Liver (tissue), 9 donors: ENCODE results near the gene SNAP23. TPM values are rescaled to one million over a fixed set of nuclear protein-coding genes. Genes with fewer than 3 reads are reported as not detected.

ENCODE experiments used
- DNase-seq: peaks from one replicate; pipeline ENCODE4 v3.0.0-alpha.2; 2017; ENCODE audit warnings: low spot score
- H3K27ac ChIP-seq, 2 donors: one replicate each; pipeline ENCODE4 v1.7.0; 2013; ENCODE audit warnings: inconsistent platforms in 2 of 2, low read length in 2 of 2, control low read depth in 1 of 2, low read depth in 1 of 2, mild to moderate bottlenecking in 1 of 2
- H3K27me3 ChIP-seq, 4 donors: one replicate each; pipeline versions ENCODE4 v1.6.1 to v1.7.0; 2013; ENCODE audit warnings: low read length in 3 of 4, inconsistent platforms in 1 of 4, mild to moderate bottlenecking in 1 of 4, moderate library complexity in 1 of 4; ENCODE audit not compliant: control insufficient read depth in 4 of 4, insufficient read depth in 4 of 4
- H3K36me3 ChIP-seq, 4 donors: one replicate each; pipeline versions ENCODE4 v1.6.1 to v1.7.0; 2013; ENCODE audit warnings: low read length in 3 of 4, mild to moderate bottlenecking in 3 of 4, low read depth in 1 of 4, moderate library complexity in 1 of 4; ENCODE audit not compliant: control insufficient read depth in 4 of 4, insufficient read depth in 3 of 4
- H3K4me1 ChIP-seq, 4 donors: one replicate each; pipeline versions ENCODE4 v1.6.1 to v1.7.0; 2013; ENCODE audit warnings: low read length in 3 of 4, mild to moderate bottlenecking in 3 of 4, moderate library complexity in 1 of 4; ENCODE audit not compliant: control insufficient read depth in 4 of 4, insufficient read depth in 4 of 4
- H3K4me3 ChIP-seq, 3 donors: one replicate each; pipeline versions ENCODE4 v1.6.1 to v1.7.0; 2013; ENCODE audit warnings: low read length in 3 of 3, control low read depth in 1 of 3, low read depth in 1 of 3, mild to moderate bottlenecking in 1 of 3
- H3K9ac ChIP-seq, 2 donors: one replicate each; pipeline ENCODE4 v1.7.0; 2013; ENCODE audit warnings: low read length in 2 of 2, mild to moderate bottlenecking in 2 of 2, moderate library complexity in 2 of 2, control low read depth in 1 of 2, low read depth in 1 of 2
- H3K9me3 ChIP-seq, 4 donors: one replicate each; pipeline versions ENCODE4 v1.6.1 to v1.7.0; 2013; ENCODE audit warnings: low read length in 3 of 4; ENCODE audit not compliant: control insufficient read depth in 4 of 4
- EGR1 ChIP-seq, 2 donors: IDR thresholded peaks; 2 replicates each; pipeline ENCODE4 v1.6.1; 2016 to 2018; ENCODE audit warnings: antibody characterized with exemption in 2 of 2, low read depth in 2 of 2
- FOXA1 ChIP-seq: IDR thresholded peaks from 2 replicates; pipeline ENCODE4 v1.6.1; 2016; ENCODE audit warnings: antibody characterized with exemption
- FOXA2 ChIP-seq: IDR thresholded peaks from 2 replicates; pipeline ENCODE4 v1.6.1; 2016; ENCODE audit warnings: antibody characterized with exemption
- GABPA ChIP-seq, 2 donors: IDR thresholded peaks in 1 of 2; conservative IDR thresholded peaks in 1 of 2; 2 replicates each; pipeline ENCODE4 v1.6.1; 2016; ENCODE audit warnings: antibody characterized with exemption in 2 of 2, mild to moderate bottlenecking in 1 of 2, moderate library complexity in 1 of 2
- HNF4A ChIP-seq, 2 donors: conservative IDR thresholded peaks; 2 replicates each; pipeline ENCODE4 v1.6.1; 2016; ENCODE audit warnings: antibody characterized with exemption in 2 of 2, mild to moderate bottlenecking in 2 of 2
- JUND ChIP-seq, 2 donors: IDR thresholded peaks; 2 replicates each; pipeline ENCODE4 v1.6.1; 2016; ENCODE audit warnings: antibody characterized with exemption in 2 of 2
- NR2F2 ChIP-seq: IDR thresholded peaks from 2 replicates; pipeline ENCODE4 v1.6.1; 2016; ENCODE audit warnings: antibody characterized with exemption
- RAD21 ChIP-seq, 2 donors: IDR thresholded peaks; 2 replicates each; pipeline ENCODE4 v1.6.1; 2016; ENCODE audit warnings: antibody characterized with exemption in 2 of 2, mild to moderate bottlenecking in 2 of 2
- REST ChIP-seq: IDR thresholded peaks from 2 replicates; pipeline ENCODE4 v1.6.1; 2016; ENCODE audit warnings: antibody characterized with exemption, mild to moderate bottlenecking
- RXRA ChIP-seq, 2 donors: IDR thresholded peaks; 2 replicates each; pipeline ENCODE4 v1.6.1; 2017 to 2018; ENCODE audit warnings: antibody characterized with exemption in 2 of 2, mild to moderate bottlenecking in 1 of 2
- SP1 ChIP-seq: IDR thresholded peaks from 2 replicates; pipeline ENCODE4 v1.6.1; 2018; ENCODE audit warnings: antibody characterized with exemption, mild to moderate bottlenecking
- TAF1 ChIP-seq: conservative IDR thresholded peaks from 2 replicates; pipeline ENCODE4 v1.6.1; 2016; ENCODE audit warnings: antibody characterized with exemption, mild to moderate bottlenecking
- YY1 ChIP-seq: IDR thresholded peaks from 2 replicates; pipeline ENCODE4 v1.6.1; 2016; ENCODE audit warnings: antibody characterized with exemption, mild to moderate bottlenecking
- ZBTB33 ChIP-seq: IDR thresholded peaks from 2 replicates; pipeline ENCODE4 v1.6.1; 2016; ENCODE audit warnings: antibody characterized with exemption
- WGBS: extraction: QIAGEN DNeasy Blood & Tissue Kit; methylation state at CpG from one replicate; pipeline ENCODE4 v1.1.7; 2013; 5-methylcytosine and 5-hydroxymethylcytosine counted together
- polyA plus RNA-seq, 2 donors: library from polyadenylated mRNA; stranded (reverse) in 1 of 2; unstranded in 1 of 2; fragments of 200-250 nt in 1 of 2; fragments of >200 nt in 1 of 2; fragmentation: Nextera tagmentation in 1 of 2; extraction: Ambion mirVana in 1 of 2; gene quantifications; one replicate each; pipeline versions ENCODE4 v1.2.1 to v1.2.3, GENCODE V29; 2013 to 2015
- total RNA-seq, 2 donors: library from RNA; depleted of rRNA; stranded (reverse); fragments of >200 nt; gene quantifications; one replicate each; pipeline ENCODE4 v1.2.3, GENCODE V29; 2014
- donor health status: healthy.
- donor health status: healthy.
- donor health status: healthy.
- donor health status: healthy.
- donor health status: healthy.

SNAP23 gene
- total and polyA plus RNA-seq, 4 donors, result 16.0 to 42.9 (median 25.3) TPM

GRCh38 chr15:42490291-42490670 lies 5.2 kb upstream of the SNAP23 start:
- WGBS, result 6% methylated on average over 11 of the region's 11 CpGs
- peak overlapping the region; percentile 85 to 97 (median 94) for H3K4me3 ChIP-seq
- TF ChIP-seq RXRA (IDR thresholded peaks at IDR 0.05), result no peak
- TF ChIP-seq FOXA2, result no peak
- no peak for TF ChIP-seq GABPA (IDR thresholded peaks at IDR 0.05 in 1 of 2, conservative IDR thresholded peaks at IDR 0.05 in 1 of 2)
- DNase-seq, result no peak
- H3K9me3 ChIP-seq, result no peaks in the 10 kb centered on the region
- H3K9ac ChIP-seq, result peak overlapping the region; percentile 73 to 90
- H3K27ac ChIP-seq, result peak overlapping the region; percentile 87 to 89
- H3K4me1 ChIP-seq, result peaks cover 0 to 11% (median 3%) of the 10 kb centered on the region in 4 donors
- no peaks in the 10 kb centered on the region for H3K27me3 ChIP-seq
- H3K36me3 ChIP-seq, result peaks cover 0 to 2% (median 0%) of the 10 kb centered on the region in 4 donors

GRCh38 chr15:42490671-42491538 lies 4.5 kb upstream of the SNAP23 start, which contains the start of gene ZNF106:
ZNF106 (minus strand) TSS chr15:42491141; CDS start chr15:42472289, 18,852 bp downstream.
- no peaks in the 10 kb centered on the region for H3K9me3 ChIP-seq
- no peaks in the 10 kb centered on the region for H3K36me3 ChIP-seq
- WGBS, result under 1% methylated on average over 51 of the region's 51 CpGs
- peak within 1 kb of the TSS; percentile 87 to 89 for H3K27ac ChIP-seq
- H3K4me1 ChIP-seq, result peaks cover 0 to 11% (median 3%) of the 10 kb centered on the region in 4 donors
- peak within 1 kb of the TSS; percentile 73 to 99 for H3K9ac ChIP-seq
- H3K4me3 ChIP-seq, result peak within 1 kb of the TSS; percentile 85 to 97 (median 94)
- DNase-seq, result peak; percentile 87
- TF ChIP-seq FOXA2 (no peak), REST (peak; percentile 89), ZBTB33 (peak; percentile 64), JUND (IDR thresholded peaks at IDR 0.05) (no peak), NR2F2 (peak; percentile 13), RXRA (IDR thresholded peaks at IDR 0.05) (peak; percentile 19 to 36), SP1 (peak; percentile 74), EGR1 (IDR thresholded peaks at IDR 0.05; ENCODE audit: low read depth in 2 of 2) (peak; percentile 10 to 11), GABPA (IDR thresholded peaks at IDR 0.05 in 1 of 2, conservative IDR thresholded peaks at IDR 0.05 in 1 of 2) (peak in 1 of 2 donors; percentile 78), TAF1 (peak; percentile 85), HNF4A (conservative IDR thresholded peaks at IDR 0.05) (peak; percentile 18 to 25), RAD21 (IDR thresholded peaks at IDR 0.05) (peak in 1 of 2 donors; percentile 24), FOXA1 (no peak), YY1 (peak; percentile 98)
- no peaks in the 10 kb centered on the region for H3K27me3 ChIP-seq
